Measurements from ENCODE around the gene SKAP2. TPM values are rescaled to one million over a fixed set of nuclear protein-coding genes. Genes with fewer than 3 reads are reported as not detected.

SKAP2 gene
- total and polyA plus RNA-seq, 2 donors (not counting 3 experiments of a cell fraction or from before 2014, with no cell fraction given): 4.0 to 27.6 TPM

DNA sequence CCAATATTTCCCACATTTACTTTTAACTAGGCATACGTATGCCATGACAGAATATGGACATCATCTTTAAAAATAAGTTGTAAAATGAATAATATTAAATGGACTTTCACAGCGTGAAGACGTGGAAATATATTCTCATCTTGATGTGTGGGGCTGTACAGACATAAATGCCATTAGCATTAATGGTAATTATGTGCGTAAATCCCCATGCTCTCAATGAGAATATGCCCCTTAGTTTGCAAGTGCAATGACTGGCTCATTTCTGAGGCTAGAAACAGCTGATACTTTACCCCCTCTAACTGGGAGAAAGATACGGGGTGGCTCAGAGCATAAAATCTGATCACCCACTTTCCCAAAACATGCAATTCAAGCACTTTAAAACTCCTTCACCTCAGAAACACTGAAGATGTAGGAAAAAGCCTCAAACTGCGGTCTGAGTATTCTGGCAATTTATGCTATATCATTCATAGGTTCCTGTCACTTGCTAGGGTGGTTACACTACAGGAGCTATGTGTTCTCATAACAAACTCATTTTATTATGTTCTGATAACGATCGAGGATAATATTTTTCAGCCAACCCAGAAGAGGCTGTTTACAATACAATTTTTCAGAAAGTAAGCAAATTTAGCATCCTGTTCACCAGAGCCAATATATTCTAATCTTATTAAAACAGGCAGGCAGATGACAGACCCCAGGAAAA, 211.8 kb downstream of the SKAP2 start:
- H3K4me2 ChIP-seq (ENCODE audit: insufficient read depth, low read length): no peak overlapping the region
- peaks cover 10% of the 10 kb centered on the region for H3K4me1 ChIP-seq (ENCODE audit: control insufficient read depth, extremely low read depth, insufficient read depth, low read length)
- no TSS peak for BruUV-seq (replicated peaks)
- intact Hi-C loops (cut with micrococcal nuclease) (loop anchor here (5.0 kb wide), 1 partner anchor 255 kb away; no protein-coding TSS in a partner anchor), dilution Hi-C loops (cut with MboI; ENCODE audit: extremely low pct_ligation_motif_present, low sequenced_read_pairs) (no loop called here)
- TF ChIP-seq GATA2 (IDR thresholded peaks at IDR 0.05; ENCODE audit: insufficient read depth, insufficient read length, low read depth, low read length) (no peak), FOS (IDR thresholded peaks at IDR 0.05; ENCODE audit: borderline replicate concordance, insufficient read depth, low read length) (no peak), JUN (IDR thresholded peaks at IDR 0.05; ENCODE audit: borderline replicate concordance, insufficient read depth, insufficient read length, low read depth) (no peak), POLR2AphosphoS5 (IDR thresholded peaks at IDR 0.05; ENCODE audit: insufficient read depth, low read depth, low read length) (no peak), POLR2A (IDR thresholded peaks at IDR 0.05; ENCODE audit: low read depth, low read length) (no peak), EZH2 (IDR thresholded peaks at IDR 0.05; ENCODE audit: borderline replicate concordance, low read depth, low read length, severe bottlenecking) (no peak), MYC (IDR thresholded peaks at IDR 0.05; ENCODE audit: low read depth, low read length) (no peak)
- TF ChIP-seq, protein P1, sequence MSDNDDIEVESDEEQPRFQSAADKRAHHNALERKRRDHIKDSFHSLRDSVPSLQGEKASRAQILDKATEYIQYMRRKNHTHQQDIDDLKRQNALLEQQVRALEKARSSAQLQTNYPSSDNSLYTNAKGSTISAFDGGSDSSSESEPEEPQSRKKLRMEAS (IDR thresholded peaks at IDR 0.05; ENCODE audit: insufficient read depth, insufficient read length): no peak
- TF ChIP-seq, protein P2, sequence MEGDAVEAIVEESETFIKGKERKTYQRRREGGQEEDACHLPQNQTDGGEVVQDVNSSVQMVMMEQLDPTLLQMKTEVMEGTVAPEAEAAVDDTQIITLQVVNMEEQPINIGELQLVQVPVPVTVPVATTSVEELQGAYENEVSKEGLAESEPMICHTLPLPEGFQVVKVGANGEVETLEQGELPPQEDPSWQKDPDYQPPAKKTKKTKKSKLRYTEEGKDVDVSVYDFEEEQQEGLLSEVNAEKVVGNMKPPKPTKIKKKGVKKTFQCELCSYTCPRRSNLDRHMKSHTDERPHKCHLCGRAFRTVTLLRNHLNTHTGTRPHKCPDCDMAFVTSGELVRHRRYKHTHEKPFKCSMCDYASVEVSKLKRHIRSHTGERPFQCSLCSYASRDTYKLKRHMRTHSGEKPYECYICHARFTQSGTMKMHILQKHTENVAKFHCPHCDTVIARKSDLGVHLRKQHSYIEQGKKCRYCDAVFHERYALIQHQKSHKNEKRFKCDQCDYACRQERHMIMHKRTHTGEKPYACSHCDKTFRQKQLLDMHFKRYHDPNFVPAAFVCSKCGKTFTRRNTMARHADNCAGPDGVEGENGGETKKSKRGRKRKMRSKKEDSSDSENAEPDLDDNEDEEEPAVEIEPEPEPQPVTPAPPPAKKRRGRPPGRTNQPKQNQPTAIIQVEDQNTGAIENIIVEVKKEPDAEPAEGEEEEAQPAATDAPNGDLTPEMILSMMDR (IDR thresholded peaks at IDR 0.05; ENCODE audit: extremely low read depth in 1 of 2, insufficient read depth in 1 of 2, low read depth in 1 of 2, low read length in 2 of 2): no peak
- no peak overlapping the region for H2AFZ ChIP-seq (ENCODE audit: low read depth, low read length)
- H3K9ac ChIP-seq (replicated peaks; ENCODE audit: extremely low read depth, insufficient read depth, low read length): no peak overlapping the region
- peaks cover 0 to 3% of the 10 kb centered on the region in 2 experiments for H3K27me3 ChIP-seq (ENCODE audit: control insufficient read depth in 2 of 2, insufficient read depth in 2 of 2, low read length in 2 of 2)
- no peak overlapping the region for H3K27ac ChIP-seq (ENCODE audit: insufficient read depth, low read depth, low read length)
- H3K9me3 ChIP-seq (replicated peaks; ENCODE audit: control insufficient read depth, insufficient read depth, low read length): no peaks in the 10 kb centered on the region
- H3K4me3 ChIP-seq (replicated peaks in 1 of 3; ENCODE audit: insufficient read depth in 1 of 3, low read depth in 1 of 3, low read length in 3 of 3): no peak overlapping the region
- no peaks in the 10 kb centered on the region for H4K20me1 ChIP-seq (replicated peaks; ENCODE audit: control insufficient read depth, extremely low read depth, insufficient read depth, low read length)
- CTCF ChIA-PET: interaction anchor here (1.5 to 2.2 kb wide), 2 partner anchors 15 to 283 kb away, joined by 3 to 7 read pairs; no protein-coding TSS in a partner anchor
- no peaks in the 10 kb centered on the region for H3K36me3 ChIP-seq (ENCODE audit: control insufficient read depth in 2 of 2, extremely low read depth in 1 of 2, insufficient read depth in 2 of 2, low read length in 2 of 2)
- POLR2A ChIA-PET: no interaction called here
- FAIRE-seq: no peak
- no peak for DNase-seq (ENCODE audit: low read depth, low spot score)
- H3K9me1 ChIP-seq (replicated peaks; ENCODE audit: control insufficient read depth, extremely low read depth, insufficient read depth, low read length): no peaks in the 10 kb centered on the region
- no peaks in the 10 kb centered on the region for H3K79me2 ChIP-seq (ENCODE audit: control insufficient read depth, insufficient read depth, low read length)
